IMR-90 (cell line): Measurements from ENCODE around the gene NYAP1. TPM values are rescaled to one million over a fixed set of nuclear protein-coding genes. Genes with fewer than 3 reads are reported as not detected.

Experiments
- ATAC-seq: fragments of 200-7000 bp; cut with Tn5 transposase; 2 replicates; pipeline ENCODE4 v1.9.1; 2020; ENCODE audit warnings: low read depth, mild to moderate bottlenecking, moderate library complexity
- BruUV-seq: library from RNA; stranded (reverse); fragments of 400-500 nt; replicated peaks from 2 replicates; lab custom pipeline; 2021; lab: Mats Ljungman, UMichigan
- CTCF ChIA-PET: fragments of 300-600 bp; formaldehyde crosslinking; extraction: SDS; loops from one replicate; lab custom pipeline; 2021; ENCODE audit warnings: antibody characterized with exemption; lab: Yijun Ruan, JAX
- POLR2A ChIA-PET: fragments of 300-600 bp; sonication (Branson Sonifier 250); formaldehyde crosslinking; loops from one replicate; lab custom pipeline; 2022; ENCODE audit warnings: antibody characterized with exemption; ENCODE audit not compliant: unreplicated experiment; lab: Charles Lee
- DNase-seq: peaks from one replicate; pipeline ENCODE4 v3.0.0; 2013
- H2AFZ ChIP-seq: replicated peaks from 2 replicates; pipeline ENCODE3; 2013; ENCODE audit warnings: low read length, mild to moderate bottlenecking; ENCODE audit not compliant: poor library complexity
- H2AK5ac ChIP-seq: 2 replicates; pipeline ENCODE4 v1.6.1; 2013; ENCODE audit warnings: low read depth, low read length, inconsistent platforms
- H2AK9ac ChIP-seq: replicated peaks from 2 replicates; pipeline ENCODE3; 2013; ENCODE audit warnings: mild to moderate bottlenecking, low read depth, low read length, moderate library complexity; ENCODE audit not compliant: poor library complexity
- H2BK120ac ChIP-seq: 2 replicates; pipeline ENCODE4 v1.6.1; 2013; ENCODE audit warnings: low read depth, low read length, inconsistent platforms
- H2BK15ac ChIP-seq: 3 replicates; pipeline ENCODE4 v1.6.1; 2013; ENCODE audit warnings: low read depth, low read length, inconsistent platforms
- H2BK20ac ChIP-seq: 2 replicates; pipeline ENCODE4 v1.6.1; 2013; ENCODE audit warnings: low read depth, mild to moderate bottlenecking, inconsistent platforms, low read length, moderate library complexity
- H2BK5ac ChIP-seq: 2 replicates; pipeline ENCODE4 v1.6.1; 2013; ENCODE audit warnings: mild to moderate bottlenecking, low read depth, low read length, inconsistent platforms; ENCODE audit not compliant: poor library complexity, severe bottlenecking
- H3K14ac ChIP-seq: replicated peaks from 2 replicates; pipeline ENCODE4 v1.6.1; 2013; ENCODE audit warnings: low read depth, low read length, inconsistent platforms
- H3K18ac ChIP-seq: 2 replicates; pipeline ENCODE4 v1.6.1; 2013; ENCODE audit warnings: low read depth, low read length, control low read depth
- H3K23ac ChIP-seq: 2 replicates; pipeline ENCODE4 v1.6.1; 2013; ENCODE audit warnings: low read depth, low read length, inconsistent platforms
- H3K27ac ChIP-seq: 2 replicates; pipeline ENCODE4 v1.5.1; 2013; ENCODE audit warnings: mild to moderate bottlenecking, control low read depth, low read length; ENCODE audit not compliant: insufficient read depth
- H3K27me3 ChIP-seq: 2 replicates; pipeline ENCODE4 v1.6.1; 2013; ENCODE audit warnings: low read length; ENCODE audit not compliant: control insufficient read depth, insufficient read depth
- H3K36me3 ChIP-seq: 2 replicates; pipeline ENCODE4 v1.6.1; 2013; ENCODE audit warnings: low read length, mixed read lengths; ENCODE audit not compliant: control insufficient read depth, insufficient read depth
- H3K4ac ChIP-seq: 2 replicates; pipeline ENCODE4 v1.6.1; 2013; ENCODE audit warnings: low read depth, low read length, inconsistent platforms
- H3K4me1 ChIP-seq: 2 replicates; pipeline ENCODE4 v1.6.1; 2013; ENCODE audit warnings: low read length, mixed read lengths; ENCODE audit not compliant: control insufficient read depth, insufficient read depth
- H3K4me2 ChIP-seq: 2 replicates; pipeline ENCODE4 v1.6.1; 2013; ENCODE audit warnings: low read depth, mild to moderate bottlenecking, control low read depth, low read length, moderate library complexity
- H3K4me3 ChIP-seq: 2 replicates; pipeline ENCODE4 v1.5.1; 2013; ENCODE audit warnings: low read depth, mild to moderate bottlenecking, control low read depth, low read length, moderate library complexity; ENCODE audit not compliant: insufficient read depth
- H3K56ac ChIP-seq: 2 replicates; pipeline ENCODE4 v1.6.1; 2013; ENCODE audit warnings: low read length, inconsistent platforms; ENCODE audit not compliant: insufficient read depth; ENCODE audit errors: extremely low read depth
- H3K79me1 ChIP-seq, 2 experiments: 2 replicates each; pipeline ENCODE4 v1.6.1; 2013; ENCODE audit warnings: low read length in 2 of 2, inconsistent platforms in 1 of 2, low read depth in 1 of 2
- H3K9ac ChIP-seq: 2 replicates; pipeline ENCODE4 v1.6.1; 2013; ENCODE audit warnings: low read depth, low read length, control low read depth
- H3K9me1 ChIP-seq: 2 replicates; pipeline ENCODE4 v1.6.1; 2013; ENCODE audit warnings: low read length, inconsistent platforms; ENCODE audit not compliant: insufficient read depth
- H3K9me3 ChIP-seq: 2 replicates; pipeline ENCODE4 v1.6.1; 2013; ENCODE audit warnings: low read length; ENCODE audit not compliant: control insufficient read depth, insufficient read depth
- H4K20me1 ChIP-seq: 2 replicates; pipeline ENCODE4 v1.6.1; 2013; ENCODE audit warnings: low read length, inconsistent platforms; ENCODE audit not compliant: insufficient read depth
- H4K5ac ChIP-seq: 2 replicates; pipeline ENCODE4 v1.6.1; 2013; ENCODE audit warnings: mild to moderate bottlenecking, low read depth, low read length, control low read depth
- H4K8ac ChIP-seq, 2 experiments: 2 replicates each; pipeline ENCODE4 v1.6.1; 2013; ENCODE audit warnings: low read depth in 2 of 2, low read length in 2 of 2, control low read depth in 1 of 2, inconsistent platforms in 1 of 2
- H4K91ac ChIP-seq: 2 replicates; pipeline ENCODE4 v1.6.1; 2013; ENCODE audit warnings: low read depth, low read length, inconsistent platforms; ENCODE audit not compliant: insufficient read depth
- BHLHE40 ChIP-seq: fragments of 150-350 bp; IDR thresholded peaks from 2 replicates; pipeline ENCODE4 v1.6.1; 2016; ENCODE audit warnings: mild to moderate bottlenecking, low read depth, low read length
- CEBPB ChIP-seq: IDR thresholded peaks from 2 replicates; pipeline ENCODE4 v1.6.1; 2012; ENCODE audit warnings: low read depth, low read length, improper control_type of control experiment
- CHD1 ChIP-seq: IDR thresholded peaks from 2 replicates; pipeline ENCODE4 v1.6.1; 2012; ENCODE audit warnings: low read depth, low read length, improper control_type of control experiment
- CTCF ChIP-seq: conservative IDR thresholded peaks from 2 replicates; pipeline ENCODE4 v1.5.1; 2012; ENCODE audit warnings: mild to moderate bottlenecking, low read depth, low read length, improper control_type of control experiment
- ELK1 ChIP-seq: fragments of 150-350 bp; IDR thresholded peaks from 2 replicates; pipeline ENCODE4 v1.6.1; 2016; ENCODE audit warnings: low read depth, mild to moderate bottlenecking, low read length, moderate library complexity, borderline replicate concordance
- MAFK ChIP-seq: IDR thresholded peaks from 2 replicates; pipeline ENCODE4 v1.6.1; 2012; ENCODE audit warnings: low read depth, low read length, improper control_type of control experiment
- MAZ ChIP-seq: IDR thresholded peaks from 2 replicates; pipeline ENCODE4 v1.6.1; 2012; ENCODE audit warnings: low read depth, mild to moderate bottlenecking, low read length, improper control_type of control experiment, moderate library complexity, borderline replicate concordance
- MXI1 ChIP-seq: IDR thresholded peaks from 2 replicates; pipeline ENCODE4 v1.6.1; 2012; ENCODE audit warnings: low read depth, mild to moderate bottlenecking, low read length, moderate library complexity, borderline replicate concordance
- NFE2L2 ChIP-seq: fragments of 150-350 bp; IDR thresholded peaks from 2 replicates; pipeline ENCODE4 v1.6.1; 2016; ENCODE audit warnings: low read depth, mild to moderate bottlenecking, low read length
- POLR2A ChIP-seq: IDR thresholded peaks from 2 replicates; pipeline ENCODE4 v1.6.1; 2012; ENCODE audit warnings: mild to moderate bottlenecking, low read depth, low read length
- RAD21 ChIP-seq: IDR thresholded peaks from 2 replicates; pipeline ENCODE4 v1.6.1; 2012; ENCODE audit warnings: low read length, improper control_type of control experiment
- RCOR1 ChIP-seq: IDR thresholded peaks from 2 replicates; pipeline ENCODE4 v1.6.1; 2012; ENCODE audit warnings: mild to moderate bottlenecking, low read length, improper control_type of control experiment; ENCODE audit not compliant: insufficient replicate concordance
- SMC3 ChIP-seq: fragments of 150-350 bp; IDR thresholded peaks from 2 replicates; pipeline ENCODE4 v1.6.1; 2016; ENCODE audit warnings: low read depth, mild to moderate bottlenecking, antibody characterized with exemption, low read length, moderate library complexity
- USF2 ChIP-seq: fragments of 150-350 bp; IDR thresholded peaks from 2 replicates; pipeline ENCODE4 v1.6.1; 2017; ENCODE audit warnings: mild to moderate bottlenecking, antibody characterized with exemption, low read length, low read depth
- WGBS, 2 experiments: methylation state at CpG; one replicate each; pipeline versions ENCODE4 v1.1.5 to v1.1.7; 2013; ENCODE audit warnings: missing lambda C conversion rate in 2 of 2; ENCODE audit not compliant: insufficient read length in 1 of 2; ENCODE audit errors: extremely low coverage in 2 of 2; 5-methylcytosine and 5-hydroxymethylcytosine counted together
- dilution Hi-C: fragments of 300-500 bp; cut with HindIII; formaldehyde crosslinking; loops from one replicate; pipeline ENCODE4 v1.14.3; 2018; ENCODE audit warnings: low sequenced_read_pairs; ENCODE audit not compliant: unreplicated experiment
- in situ Hi-C: fragments of 300-500 bp; cut with MboI; formaldehyde crosslinking; loops from 3 replicates; pipeline ENCODE4 v1.14.3; 2019; ENCODE audit warnings: low sequenced_read_pairs, inconsistent platforms, mixed read lengths
- intact Hi-C: fragments of 100-400 bp; cut with micrococcal nuclease; formaldehyde crosslinking; loops from 2 replicates; pipeline ENCODE4 v1.10.0; 2022
- polyA plus RNA-seq, 3 experiments: library from polyadenylated mRNA; depleted of rRNA; stranded (reverse); fragments of >200 nt; gene quantifications; 2 replicates each; pipeline ENCODE4 v1.2.3, GENCODE V29; 2012; ENCODE audit warnings: low replicate concordance in 1 of 3
- total RNA-seq: library from RNA; depleted of rRNA; stranded (reverse); fragments of >200 nt; gene quantifications from 2 replicates; pipeline ENCODE4 v1.2.3, GENCODE V29; 2012

Gene NYAP1
- total and polyA plus RNA-seq, 2 of the 4 experiments (the other 2 are of a cell fraction): 0.18 to 1.3 TPM

GRCh38 chr7:100476101-100476780 lies 7.5 kb upstream of the NYAP1 start:
- Histone ChIP-seq H3K4me2 (peak overlapping the region; percentile 93), H3K4ac (no peak overlapping the region), H3K27ac (0 out of 2 replicates have a peak overlapping the region, but pooled peaks have one; percentile 24), H3K4me3 (peak overlapping the region; percentile 91), H3K9me1 (no peaks in the 10 kb centered on the region), H3K14ac (no peak overlapping the region; the same call in 1 of the 2 replicates), H2AK9ac (peak overlapping the region; percentile 77), H2BK15ac (no peak overlapping the region), H2BK5ac (no peak overlapping the region), H3K9me3 (no peaks in the 10 kb centered on the region), H4K5ac (no peak overlapping the region), H3K23ac (peak overlapping the region; percentile 75; the same call in 1 of the 2 replicates), H3K79me1 (peaks cover 25 to 57% of the 10 kb centered on the region in 2 experiments; a peak in 3 of 4 replicates), H3K4me1 (peaks cover 16% of the 10 kb centered on the region), H4K8ac (0 out of 4 replicates have a peak overlapping the region, but pooled peaks of 1 of the 2 experiments have one; percentile 13), H3K27me3 (no peaks in the 10 kb centered on the region), H2BK20ac (no peak overlapping the region), H4K20me1 (peaks cover 33% of the 10 kb centered on the region), H3K36me3 (peaks cover 31% of the 10 kb centered on the region; the same call in 1 of the 2 replicates), H3K18ac (no peak overlapping the region), H3K56ac (no peak overlapping the region), H2AK5ac (peak overlapping the region; percentile 64), H4K91ac (no peak overlapping the region), H2AFZ (peak overlapping the region; percentile 47), H3K9ac (peak overlapping the region; percentile 92), H2BK120ac (no peak overlapping the region)
- ATAC-seq (no peak), DNase-seq (no peak)
- WGBS, 2 experiments: no CpG with 5 or more reads among the region's 6 CpGs
- POLR2A ChIA-PET: no interaction called here
- CTCF ChIA-PET: interaction anchor here (0.7 kb wide), 1 partner anchor 83 kb away, joined by 4 read pairs; no protein-coding TSS in a partner anchor
- intact Hi-C loops (loop anchor here (5.0 kb wide), 1 partner anchor 71 kb away; no protein-coding TSS in a partner anchor), in situ Hi-C loops (loop anchor here (10.0 kb wide), 1 partner anchor 199 kb away; the partner anchor contains the start of gene GNB2), dilution Hi-C loops (no loop called here)
- no TSS peak for BruUV-seq
- TF ChIP-seq SMC3 (no peak), RCOR1 (no peak), CTCF (no peak), RAD21 (no peak), POLR2A (no peak), CEBPB (no peak), MAZ (no peak), CHD1 (no peak), MAFK (no peak), BHLHE40 (no peak), ELK1 (no peak), USF2 (no peak), MXI1 (no peak), NFE2L2 (no peak)
